Lung (tissue), 12 donors: ENCODE measurements around the gene SCAPER. TPM values are rescaled to one million over a fixed set of nuclear protein-coding genes. Genes with fewer than 3 reads are reported as not detected.

ENCODE experiments used
- ATAC-seq: fragments of 200-7000 bp; cut with Tn5 transposase; one replicate; pipeline ENCODE4 v1.9.1; 2020; ENCODE audit warnings: moderate number of reproducible peaks; ENCODE audit not compliant: insufficient read depth, low FRiP score
- DNase-seq, 3 donors: peaks; one replicate each; pipeline ENCODE4 v3.0.0-alpha.2; 2013 to 2017
- H3K27ac ChIP-seq, 2 donors: one replicate each; pipeline ENCODE4 v1.5.1; 2013; ENCODE audit warnings: mild to moderate bottlenecking in 2 of 2, moderate library complexity in 2 of 2, control low read depth in 1 of 2, inconsistent platforms in 1 of 2, low read depth in 1 of 2, low read length in 1 of 2
- H3K27me3 ChIP-seq, 3 donors: one replicate each; pipeline ENCODE4 v1.5.1; 2013; ENCODE audit warnings: low read length in 2 of 3; ENCODE audit not compliant: control insufficient read depth in 3 of 3, insufficient read depth in 3 of 3
- H3K36me3 ChIP-seq, 4 donors: one replicate each; pipeline ENCODE4 v1.5.1; 2013; ENCODE audit warnings: low read length in 4 of 4, mild to moderate bottlenecking in 1 of 4, moderate library complexity in 1 of 4; ENCODE audit not compliant: control insufficient read depth in 4 of 4, insufficient read depth in 4 of 4
- H3K4me1 ChIP-seq, 5 donors: one replicate each; pipeline ENCODE4 v1.5.1; 2013; ENCODE audit warnings: low read length in 5 of 5, mild to moderate bottlenecking in 2 of 5, moderate library complexity in 1 of 5; ENCODE audit not compliant: control insufficient read depth in 5 of 5, insufficient read depth in 5 of 5
- H3K4me3 ChIP-seq: one replicate; pipeline ENCODE4 v1.5.1; 2013; ENCODE audit warnings: mild to moderate bottlenecking, control low read depth, moderate library complexity
- H3K9ac ChIP-seq, 2 donors: one replicate each; pipeline ENCODE4 v1.5.1; 2013; ENCODE audit warnings: low read length in 2 of 2, control low read depth in 1 of 2; ENCODE audit not compliant: insufficient read depth in 1 of 2
- H3K9me3 ChIP-seq, 4 donors: one replicate each; pipeline ENCODE4 v1.5.1; 2013; ENCODE audit warnings: low read length in 3 of 4, mild to moderate bottlenecking in 1 of 4, moderate library complexity in 1 of 4; ENCODE audit not compliant: control insufficient read depth in 4 of 4, insufficient read depth in 3 of 4
- WGBS, 2 donors: extraction: QIAGEN DNeasy Blood & Tissue Kit; methylation state at CpG; one replicate each; pipeline ENCODE4 v1.1.7; 2013; 5-methylcytosine and 5-hydroxymethylcytosine counted together
- polyA plus RNA-seq, 2 donors: library from polyadenylated mRNA; stranded (reverse); fragments of 200-250 nt; gene quantifications; one replicate each; pipeline ENCODE4 v1.2.1, GENCODE V29; 2013
- total RNA-seq, 2 donors: library from RNA; depleted of rRNA in 1 of 2; stranded (reverse); fragments of >200 nt in 1 of 2; gene quantifications; one replicate each; pipeline ENCODE4 v1.2.1, GENCODE V29; 2014 to 2021
- TF ChIP-seq, protein P1 (sequence below): IDR thresholded peaks from 2 replicates; pipeline ENCODE4 v1.5.1; 2012; ENCODE audit warnings: mild to moderate bottlenecking; ENCODE audit errors: control extremely low read depth, extremely low read depth
- donor health status: control.
- donor health status: control.
- donor health status: Bipolar disorder and iron deficiency.
- donor health status: healthy.
- donor health status: DM: yes; HTN: yes; CAD: no.

Gene SCAPER
- total and polyA plus RNA-seq, 4 donors: 3.9 to 40.2 (median 19.5) TPM

DNA sequence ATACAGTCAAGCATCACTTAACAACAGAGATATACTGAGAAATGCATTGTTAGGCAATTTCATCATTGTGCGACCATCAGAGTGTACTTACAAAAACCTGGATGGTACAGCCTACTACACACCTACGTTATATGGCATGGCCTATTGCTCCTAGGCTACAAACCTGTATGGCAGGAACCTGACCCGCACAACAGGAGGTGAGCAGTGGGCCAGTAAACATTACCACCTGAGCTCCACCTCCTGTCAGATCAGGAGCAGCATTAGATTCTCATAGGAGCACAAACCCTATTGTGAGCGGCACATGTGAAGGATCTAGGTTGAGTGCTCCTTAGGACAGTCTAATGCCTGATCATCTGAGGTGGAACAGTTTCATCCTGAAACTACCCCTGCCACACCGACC is 89.7 kb downstream of the SCAPER start:
- no peaks in the 10 kb centered on the region for H3K27me3 ChIP-seq
- peaks cover 0 to 5% (median 3%) of the 10 kb centered on the region in 4 donors for H3K9me3 ChIP-seq
- ATAC-seq (no peak), DNase-seq (no peak)
- TF ChIP-seq, protein P1, sequence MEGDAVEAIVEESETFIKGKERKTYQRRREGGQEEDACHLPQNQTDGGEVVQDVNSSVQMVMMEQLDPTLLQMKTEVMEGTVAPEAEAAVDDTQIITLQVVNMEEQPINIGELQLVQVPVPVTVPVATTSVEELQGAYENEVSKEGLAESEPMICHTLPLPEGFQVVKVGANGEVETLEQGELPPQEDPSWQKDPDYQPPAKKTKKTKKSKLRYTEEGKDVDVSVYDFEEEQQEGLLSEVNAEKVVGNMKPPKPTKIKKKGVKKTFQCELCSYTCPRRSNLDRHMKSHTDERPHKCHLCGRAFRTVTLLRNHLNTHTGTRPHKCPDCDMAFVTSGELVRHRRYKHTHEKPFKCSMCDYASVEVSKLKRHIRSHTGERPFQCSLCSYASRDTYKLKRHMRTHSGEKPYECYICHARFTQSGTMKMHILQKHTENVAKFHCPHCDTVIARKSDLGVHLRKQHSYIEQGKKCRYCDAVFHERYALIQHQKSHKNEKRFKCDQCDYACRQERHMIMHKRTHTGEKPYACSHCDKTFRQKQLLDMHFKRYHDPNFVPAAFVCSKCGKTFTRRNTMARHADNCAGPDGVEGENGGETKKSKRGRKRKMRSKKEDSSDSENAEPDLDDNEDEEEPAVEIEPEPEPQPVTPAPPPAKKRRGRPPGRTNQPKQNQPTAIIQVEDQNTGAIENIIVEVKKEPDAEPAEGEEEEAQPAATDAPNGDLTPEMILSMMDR: no peak
- H3K27ac ChIP-seq: no peak overlapping the region
- no peak overlapping the region for H3K9ac ChIP-seq
- H3K4me3 ChIP-seq: no peak overlapping the region
- WGBS, 2 donors: 95 to 96% methylated on average over 5 of the region's 5 CpGs
- no peaks in the 10 kb centered on the region for H3K36me3 ChIP-seq
- no peaks in the 10 kb centered on the region for H3K4me1 ChIP-seq

DNA sequence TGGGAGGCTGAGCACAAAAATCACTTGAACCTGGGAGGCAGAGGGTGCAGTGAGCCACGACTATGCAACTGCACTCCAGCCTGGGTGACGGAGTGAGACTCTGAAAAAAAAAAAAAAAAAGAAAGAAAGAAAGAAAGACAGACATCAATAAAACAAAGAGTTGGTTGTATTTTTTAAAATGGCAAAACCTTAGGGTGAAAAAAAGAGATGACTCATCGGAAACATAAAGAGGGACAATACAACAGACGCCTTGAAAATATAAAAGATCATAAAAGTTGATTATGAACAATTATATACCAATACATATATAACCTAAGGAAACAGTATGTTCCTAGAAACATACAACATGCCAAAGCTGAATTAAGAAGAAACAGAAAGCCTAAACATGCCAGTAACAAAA is 92.8 kb downstream of the SCAPER start:
- Histone ChIP-seq H3K27me3 (no peaks in the 10 kb centered on the region), H3K9me3 (peaks cover 0 to 5% (median 1%) of the 10 kb centered on the region in 4 donors), H3K36me3 (no peaks in the 10 kb centered on the region), H3K4me1 (no peaks in the 10 kb centered on the region), H3K9ac (no peak overlapping the region), H3K27ac (no peak overlapping the region), H3K4me3 (no peak overlapping the region)
- DNase-seq (no peak), ATAC-seq (no peak)
- TF ChIP-seq, protein P1: no peak
- 96 to 99% methylated on average over 4 of the region's 4 CpGs for WGBS, 2 donors

DNA sequence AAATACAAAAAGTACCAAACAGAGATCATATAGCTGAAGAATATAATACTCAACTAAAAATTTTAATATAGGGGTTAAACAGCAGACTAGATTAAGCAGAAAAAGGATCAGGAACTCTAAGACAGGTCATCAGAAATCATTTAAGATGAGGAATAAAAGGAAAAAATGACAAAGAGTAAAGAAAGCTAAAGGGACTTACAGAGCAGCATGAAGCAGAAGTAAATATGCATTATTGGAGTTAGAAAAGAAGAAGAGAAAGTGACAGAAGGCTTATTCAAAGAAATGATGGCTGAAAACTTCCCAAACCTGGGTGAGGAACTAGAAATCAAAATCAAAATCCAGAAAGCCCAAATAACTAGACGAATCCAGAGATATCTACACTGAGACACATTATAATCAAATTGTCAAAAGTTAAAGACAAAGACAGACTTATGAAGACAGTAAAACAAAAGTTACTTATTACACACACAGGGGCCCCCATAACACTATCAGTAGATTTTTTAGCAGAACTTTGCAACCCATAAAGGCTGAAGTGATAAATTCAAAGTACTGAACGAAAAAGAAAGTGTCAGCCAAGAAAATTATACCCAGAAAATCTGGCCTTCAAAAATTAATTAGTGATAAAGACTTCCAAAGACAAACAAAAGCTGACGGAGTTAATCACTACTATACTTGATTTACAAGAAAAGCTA is 95.6 kb downstream of the SCAPER start:
- Histone ChIP-seq H3K4me1 (peaks cover 0 to 2% (median 0%) of the 10 kb centered on the region in 5 donors), H3K36me3 (no peaks in the 10 kb centered on the region), H3K27me3 (no peaks in the 10 kb centered on the region), H3K9me3 (peaks cover 0 to 2% (median 0%) of the 10 kb centered on the region in 4 donors), H3K27ac (no peak overlapping the region), H3K9ac (no peak overlapping the region), H3K4me3 (no peak overlapping the region)
- DNase-seq: no peak
- TF ChIP-seq, protein P1: no peak
- ATAC-seq: no peak
- 95 to 96% methylated on average over 3 of the region's 3 CpGs for WGBS, 2 donors

DNA sequence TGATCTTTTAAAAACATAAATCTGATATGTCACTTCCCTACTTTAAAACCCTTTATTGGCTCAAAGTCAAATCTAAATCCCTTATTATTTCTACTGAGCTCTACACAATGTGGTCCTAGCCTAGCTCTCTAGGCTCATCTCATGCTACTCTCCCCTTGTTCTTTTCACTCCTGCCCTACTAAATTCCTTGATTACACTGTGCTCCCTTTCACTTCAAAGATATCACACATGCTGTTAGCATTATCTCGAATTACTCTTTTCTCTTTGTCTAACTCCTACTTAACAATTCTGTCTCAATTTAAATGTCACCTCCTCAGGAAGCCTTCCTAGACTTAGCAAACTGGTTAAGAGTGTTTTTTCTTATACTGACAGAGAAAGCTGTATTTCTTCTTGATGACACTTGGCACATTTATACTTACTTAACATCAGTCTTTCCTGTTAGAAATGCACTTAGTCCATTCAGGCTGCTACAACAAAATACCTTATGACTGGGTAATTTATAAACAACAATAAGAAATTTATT is 102.0 kb downstream of the SCAPER start:
- H3K9ac ChIP-seq: no peak overlapping the region
- no peak for DNase-seq
- no peak overlapping the region for H3K27ac ChIP-seq
- H3K36me3 ChIP-seq: peaks cover 0 to 8% (median under 1%) of the 10 kb centered on the region in 4 donors
- H3K4me3 ChIP-seq: no peak overlapping the region
- ATAC-seq: no peak
- TF ChIP-seq, protein P1: no peak
- H3K27me3 ChIP-seq: no peaks in the 10 kb centered on the region
- H3K9me3 ChIP-seq: no peaks in the 10 kb centered on the region
- H3K4me1 ChIP-seq: peaks cover 0 to 2% (median 0%) of the 10 kb centered on the region in 5 donors
- 79 to 89% methylated on average over 1 of the region's 1 CpG for WGBS, 2 donors
